Dedifferentiated amniotic fluid mesenchymal stem cell (primary cell): Measurements from ENCODE around the gene PABPC1L2A.
"Not testable (repeated sequence)": the region's sequence is repeated elsewhere in the genome, so short reads cannot be mapped to it uniquely, and the experiment has no call there.

Experiments used
- DNase-seq: peaks from one replicate; pipeline ENCODE4 v3.0.0-alpha.2; 2016; ENCODE audit errors: extremely low spot score

PABPC1L2A gene

GRCh38 chrX:73079024-73079562, at the start of gene PABPC1L2A:
Gene PABPC1L2A, minus strand, starts transcription at chrX:73079512. Its CDS starts 126 bp downstream, at chrX:73079386.
- not testable (repeated sequence) for DNase-seq

DNA sequence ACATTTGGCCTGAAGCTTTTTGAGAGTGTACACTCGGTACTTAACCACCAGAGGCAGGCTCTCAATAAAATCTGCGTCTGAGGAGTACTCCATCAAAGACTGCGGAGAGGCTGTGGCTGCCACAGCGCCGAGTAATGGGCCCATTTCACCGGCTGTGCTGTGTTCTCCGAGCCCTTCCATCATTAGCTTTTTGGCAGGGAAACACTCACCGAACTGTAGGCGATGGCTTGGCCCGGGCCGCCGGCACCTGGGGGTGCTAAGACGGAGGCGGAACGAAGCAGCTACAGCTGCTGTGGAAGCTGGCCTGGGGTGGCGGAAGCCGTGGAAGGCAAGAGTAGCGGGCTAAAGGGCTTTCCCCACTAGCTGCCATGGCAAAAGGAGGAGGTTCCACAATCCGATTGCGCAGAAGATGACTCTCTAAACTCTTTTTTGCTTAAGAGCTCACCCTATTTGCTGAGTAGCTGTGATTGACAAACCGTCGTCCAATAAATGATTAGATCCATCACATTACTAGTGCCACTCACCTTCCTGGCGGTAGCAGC, 48.5 kb upstream of the PABPC1L2A start:
- DNase-seq: no peak

DNA sequence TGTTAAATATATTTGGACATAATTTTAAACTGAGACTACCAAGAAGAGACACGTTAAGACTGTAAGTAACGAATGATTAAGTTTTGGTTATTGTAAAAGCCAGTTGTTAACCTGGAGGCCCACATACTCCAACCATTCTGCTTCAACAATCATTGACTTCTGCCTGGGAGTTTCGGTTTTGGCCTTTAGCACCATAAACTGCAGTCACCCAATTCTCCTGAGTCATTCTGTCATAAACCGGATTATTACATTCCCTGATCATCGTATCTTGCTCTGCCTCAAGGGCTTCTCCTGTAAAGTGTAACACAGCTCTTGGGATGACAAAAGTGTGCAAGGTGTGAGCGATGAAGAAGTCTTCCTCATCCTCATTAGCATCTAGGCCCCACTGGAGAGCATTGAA, 46.9 kb upstream of the PABPC1L2A start:
- no peak for DNase-seq

GRCh38 chrX:73099505-73099904, 20.2 kb upstream of the PABPC1L2A start:
- not testable (repeated sequence) for DNase-seq

- DNase-seq: not testable (repeated sequence)
Measured at GRCh38 chrX:73086766-73087165, 7.5 kb upstream of the PABPC1L2A start.

DNA sequence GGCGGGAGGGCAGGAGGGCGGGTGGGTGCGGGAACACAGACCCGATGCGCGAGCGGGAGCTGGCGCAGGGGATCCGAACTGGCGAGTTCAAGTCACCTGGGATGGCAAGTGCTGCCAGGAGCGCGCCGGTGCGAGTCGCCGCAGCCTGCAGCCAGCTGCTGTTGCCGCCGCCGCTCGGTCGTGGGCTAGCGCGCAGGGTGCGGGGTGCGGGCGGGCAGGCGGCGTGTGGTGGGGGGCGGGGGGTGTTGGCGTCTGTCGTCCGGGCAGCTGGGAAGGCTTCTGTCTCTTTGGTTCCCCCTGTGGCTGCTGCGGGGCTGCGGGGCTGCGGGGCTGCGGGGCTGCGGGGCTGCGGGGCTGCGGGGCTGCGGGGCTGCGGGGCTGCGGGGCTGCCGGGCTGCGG, 572 bp upstream of the PABPC1L2A start:
- not testable (repeated sequence) for DNase-seq

GRCh38 chrX:73078597-73078996, 715 bp downstream of the PABPC1L2A start:
- not testable (repeated sequence) for DNase-seq

DNA sequence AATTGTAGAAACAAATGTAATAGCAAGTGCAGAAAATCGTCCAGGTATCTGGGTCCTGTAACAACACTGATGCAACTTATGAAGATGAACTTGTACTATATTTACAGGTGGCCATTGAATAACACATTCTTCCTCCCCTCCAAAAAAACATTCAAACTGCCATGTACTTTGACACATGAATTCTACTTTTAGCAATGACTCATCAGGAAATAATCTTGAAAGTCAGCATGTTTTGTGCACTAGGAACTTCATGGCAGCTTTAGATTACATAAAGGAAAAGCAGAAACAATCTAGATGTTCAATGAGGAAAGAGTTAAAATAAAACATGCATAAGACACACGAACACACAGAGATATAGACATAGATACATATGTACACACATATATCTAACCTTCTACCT, 2.5 kb downstream of the PABPC1L2A start:
- DNase-seq: no peak

- no peak for DNase-seq
Measured at GRCh38 chrX:73069365-73070035, 9.8 kb downstream of the PABPC1L2A start.

- DNase-seq: no peak
Measured at GRCh38 chrX:73068467-73069364, 10.6 kb downstream of the PABPC1L2A start.

GRCh38 chrX:73067761-73068466, 11.4 kb downstream of the PABPC1L2A start:
- DNase-seq: not testable (repeated sequence)

GRCh38 chrX:73028876-73029275, 50.4 kb downstream of the PABPC1L2A start:
- no peak for DNase-seq
